NCI-H1436 treated with DMSO at 0.1 percent for 48 hours (cell line): ENCODE data around the gene FGF12.
"Not testable (repeated sequence)": the region's sequence is repeated elsewhere in the genome, so short reads cannot be mapped to it uniquely, and the experiment has no call there.

Source experiments
- DNase-seq: peaks from one replicate; lab custom pipeline; 2025; lab: John Stamatoyannopoulos, UW

The FGF12 gene

GRCh38 chr3:192577811-192578210 is 149.5 kb downstream of the FGF12 start:
- DNase-seq = no peak

DNA sequence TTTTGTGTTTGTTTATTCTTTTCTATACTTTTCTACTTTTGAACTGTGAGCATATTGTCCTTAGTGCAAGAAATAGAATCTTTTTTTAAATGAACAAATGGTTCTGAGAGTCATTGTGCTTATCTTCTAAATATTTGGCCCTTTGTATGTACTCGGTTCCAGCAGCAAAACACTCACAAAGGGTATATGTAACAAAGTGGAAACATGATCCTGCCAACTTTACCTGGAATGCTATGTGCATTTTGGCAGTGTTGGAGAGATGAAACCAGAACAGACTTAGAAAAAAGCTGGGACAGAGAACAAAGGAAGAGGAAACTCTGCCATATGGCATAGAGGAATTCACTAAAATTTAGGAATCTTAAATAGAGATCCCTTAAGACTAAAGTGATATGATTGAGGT is 150.1 kb downstream of the FGF12 start:
- no peak for DNase-seq

DNA sequence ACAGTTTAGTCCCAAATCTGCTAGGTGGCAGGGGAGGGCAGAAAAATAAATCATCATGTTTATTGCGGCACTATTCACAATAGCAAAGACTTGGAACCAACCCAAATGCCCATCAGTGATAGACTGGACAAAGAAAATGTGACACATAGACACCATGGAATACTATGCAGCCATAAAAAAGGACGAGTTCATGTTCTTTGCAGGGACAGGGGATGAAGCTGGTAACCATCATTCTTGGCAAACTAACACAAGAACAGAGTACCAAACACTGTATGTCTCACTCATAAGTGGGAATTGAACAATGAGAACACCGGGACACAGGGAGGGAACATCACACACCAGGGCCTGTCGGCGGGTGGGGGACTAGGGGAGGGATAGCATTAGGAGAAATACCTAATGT is 150.6 kb downstream of the FGF12 start:
- not testable (repeated sequence) for DNase-seq

DNA sequence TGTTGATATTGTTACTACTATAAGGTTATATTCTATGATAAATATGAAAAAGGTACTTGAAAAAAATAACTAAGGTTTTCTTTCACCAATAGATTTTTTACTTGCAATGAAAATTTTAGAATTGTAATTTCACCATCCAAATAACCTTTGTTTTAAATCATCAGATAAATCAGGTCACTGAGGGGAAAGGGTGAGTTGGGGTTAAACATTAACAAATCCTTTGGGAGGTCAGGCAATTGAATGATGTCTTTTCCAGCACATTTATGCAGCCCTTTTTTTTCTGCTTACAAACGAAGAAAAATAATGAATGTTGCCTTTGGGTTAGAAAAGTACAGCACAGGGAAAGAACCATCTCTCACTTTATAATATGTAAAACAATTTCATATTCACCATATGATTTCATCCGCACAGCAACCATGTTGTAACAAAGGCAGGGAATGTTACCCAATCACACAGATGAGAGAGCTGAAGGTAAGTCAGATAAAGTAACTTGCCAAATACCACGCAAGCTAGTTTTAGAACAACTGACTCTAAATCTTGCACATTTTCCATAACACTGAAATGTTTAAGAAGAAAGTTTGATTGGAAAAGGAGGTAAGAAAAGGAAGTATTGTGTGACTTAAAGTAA is 151.3 kb downstream of the FGF12 start:
- DNase-seq = no peak

DNA sequence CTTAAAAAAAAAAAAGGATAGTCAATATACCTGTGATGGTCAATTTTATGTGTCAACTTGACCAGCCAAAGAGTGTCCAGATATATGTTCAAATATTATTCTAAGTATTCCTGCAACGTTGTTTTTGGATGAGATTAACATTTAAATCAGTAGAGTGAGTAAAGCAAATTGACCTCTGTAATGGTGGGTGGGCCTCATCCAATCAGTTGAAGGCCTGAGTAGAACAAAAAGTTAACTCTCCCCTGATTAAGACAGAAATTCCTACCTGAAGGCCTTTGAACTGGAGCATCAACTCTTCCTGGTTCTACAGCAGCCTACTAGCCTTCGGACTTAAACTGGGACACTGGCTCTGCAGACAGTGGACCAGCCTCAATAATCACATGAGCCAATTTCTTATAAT is 154.1 kb downstream of the FGF12 start:
- DNase-seq = no peak

DNA sequence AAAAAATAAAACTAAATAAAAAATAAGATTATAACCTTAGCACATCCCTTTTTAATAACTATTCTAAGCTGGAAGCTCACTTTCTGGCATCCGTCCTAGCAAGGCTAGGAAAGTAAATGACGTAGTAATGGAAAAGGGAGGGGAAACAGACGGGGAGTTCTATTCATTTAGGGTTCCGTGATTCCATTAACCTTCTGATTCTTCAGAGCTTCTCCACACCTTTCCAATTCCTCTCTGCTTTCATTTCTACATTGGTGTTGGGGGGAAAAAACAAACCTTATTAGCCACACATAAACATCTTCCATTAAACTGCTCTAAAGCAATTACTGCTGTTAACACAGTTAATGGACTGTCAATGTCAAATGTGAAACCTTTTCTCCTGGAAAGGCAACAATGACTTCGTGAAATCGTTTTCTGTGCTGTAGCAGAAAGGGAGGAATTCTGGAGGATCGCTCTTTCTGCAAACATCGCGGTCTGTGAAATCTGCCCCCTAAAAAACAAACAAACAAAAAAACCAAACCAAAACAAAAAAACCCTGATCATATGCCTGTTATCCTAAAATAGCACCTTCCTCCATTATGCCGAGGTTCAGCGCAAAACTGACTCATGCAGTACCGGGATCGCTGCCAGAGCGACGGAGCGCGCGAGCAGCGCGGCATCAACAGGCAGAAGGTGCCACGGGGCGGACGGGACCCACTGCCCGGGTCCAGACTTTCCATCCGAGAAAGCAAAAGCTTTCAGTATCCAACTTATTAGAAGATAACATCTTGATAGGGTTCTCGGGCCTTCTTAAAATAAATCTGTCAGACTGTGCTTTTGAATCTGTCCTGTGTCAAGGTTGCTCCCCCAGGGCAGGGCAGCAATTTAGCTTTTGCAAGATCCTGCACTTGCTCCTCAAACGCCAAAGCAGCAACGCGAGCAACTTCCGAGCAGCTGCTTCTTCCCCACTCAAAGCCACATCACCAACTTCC is 156.2 kb downstream of the FGF12 start:
- peak; percentile 20 for DNase-seq

GRCh38 chr3:192570315-192570714 is 157.0 kb downstream of the FGF12 start:
- no peak for DNase-seq

- peak; percentile 58 for DNase-seq
Measured at GRCh38 chr3:192566706-192567290, 160.5 kb downstream of the FGF12 start.

DNA sequence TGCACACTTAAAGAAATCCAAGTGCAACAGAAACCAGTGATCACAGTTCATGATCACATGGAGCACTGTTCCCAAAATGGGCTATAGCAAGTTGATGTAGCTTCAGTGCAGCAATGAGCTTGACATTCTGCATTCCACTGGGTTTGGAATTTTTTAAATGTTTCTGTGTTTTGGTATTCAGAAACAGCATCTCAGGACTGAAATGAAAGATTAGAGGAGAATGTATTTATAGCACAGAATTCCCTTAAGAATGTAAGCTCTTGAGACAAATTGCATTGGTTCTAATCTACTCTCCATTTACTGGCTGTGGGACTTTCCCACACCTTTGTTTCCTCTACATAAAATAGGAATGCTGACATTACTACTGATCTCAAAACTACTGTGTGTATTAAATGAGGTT is 162.7 kb downstream of the FGF12 start:
- DNase-seq = no peak

- DNase-seq = no peak
Measured at GRCh38 chr3:192563417-192563816, 163.9 kb downstream of the FGF12 start.

DNA sequence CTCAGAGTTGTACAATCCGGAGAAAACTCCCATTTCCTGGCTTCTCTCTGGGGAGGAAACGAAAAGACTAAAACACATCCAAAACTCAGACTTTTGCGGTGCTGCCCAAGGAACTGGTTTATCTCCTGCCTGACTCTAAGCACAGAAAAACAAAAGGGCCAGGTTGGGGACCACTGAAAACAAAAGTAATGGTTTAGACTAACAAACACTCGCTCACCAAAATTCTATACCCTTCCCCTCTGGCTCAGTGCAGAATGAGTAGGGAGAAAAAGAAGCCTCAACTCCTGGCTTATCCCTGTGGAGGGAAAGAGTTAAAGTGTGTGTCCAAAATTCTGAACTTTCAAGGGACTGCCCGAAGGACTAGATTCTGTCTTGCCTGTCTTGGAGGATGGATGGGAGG is 173.6 kb downstream of the FGF12 start:
- DNase-seq = no peak

DNA sequence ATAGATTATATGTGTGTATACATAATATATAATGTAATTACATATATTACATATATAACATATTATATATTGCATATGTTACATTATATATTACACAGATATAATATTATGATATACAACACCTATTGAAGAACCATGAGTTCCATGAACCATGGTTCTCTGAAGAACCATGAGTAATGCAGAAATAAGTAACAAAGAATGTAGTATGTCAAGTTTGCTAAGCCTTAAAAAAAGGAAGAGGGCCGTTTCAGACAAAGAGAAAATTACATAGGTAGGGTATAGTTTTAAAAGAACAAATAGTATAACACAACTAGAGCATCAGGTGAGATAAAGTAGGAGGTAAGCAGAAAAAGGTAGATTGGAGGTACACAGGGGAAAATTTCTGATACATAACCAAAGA is 177.0 kb downstream of the FGF12 start:
- DNase-seq = no peak

GRCh38 chr3:192545333-192545732 is 182.0 kb downstream of the FGF12 start:
- DNase-seq = no peak

- no peak for DNase-seq
Measured at GRCh38 chr3:192543163-192543562, 184.2 kb downstream of the FGF12 start.

- DNase-seq = no peak
Measured at GRCh38 chr3:192516820-192517219, 210.5 kb downstream of the FGF12 start.

- no peak for DNase-seq
Measured at GRCh38 chr3:192515664-192516045, 211.7 kb downstream of the FGF12 start.

- peak; percentile 50 for DNase-seq
Measured at GRCh38 chr3:192514754-192515663, 212.3 kb downstream of the FGF12 start.

- DNase-seq = no peak
Measured at GRCh38 chr3:192514081-192514753, 213.1 kb downstream of the FGF12 start.

- DNase-seq = no peak
Measured at GRCh38 chr3:192505731-192506130, 221.6 kb downstream of the FGF12 start.

DNA sequence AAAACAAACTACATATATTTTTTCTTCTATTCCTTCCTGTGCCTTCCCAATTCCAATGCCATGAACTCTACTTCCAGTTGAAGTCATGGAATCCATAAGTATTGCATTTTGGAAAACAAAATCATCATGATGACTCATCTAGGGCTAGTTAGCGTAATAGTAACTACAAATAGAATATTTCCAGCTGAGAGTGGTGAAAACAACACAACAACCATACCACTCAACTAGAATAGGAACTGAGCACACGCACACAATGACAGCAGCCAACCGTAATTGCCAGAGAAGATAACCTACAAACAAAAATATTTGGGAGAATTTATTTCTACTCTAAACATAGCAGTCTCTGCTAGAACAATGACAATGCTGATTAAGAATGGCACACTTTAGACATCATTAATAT is 225.9 kb downstream of the FGF12 start:
- DNase-seq = no peak

GRCh38 chr3:192496905-192497587 is 230.3 kb downstream of the FGF12 start:
- no peak for DNase-seq
